MM.1S (cell line): ENCODE data around the gene RAMACL.

Experiments
- EZH2phosphoT487 ChIP-seq: fragments of 300-600 bp; sonication (generic); IDR thresholded peaks from 2 replicates; pipeline ENCODE4 v1.6.1; 2018; ENCODE audit warnings: antibody characterized with exemption, low read length
- TF ChIP-seq, protein P1 (sequence below): fragments of 300-600 bp; sonication (generic); IDR thresholded peaks from 2 replicates; pipeline ENCODE4 v1.5.1; 2016; ENCODE audit warnings: antibody characterized with exemption, low read length, mixed read lengths

DNA sequence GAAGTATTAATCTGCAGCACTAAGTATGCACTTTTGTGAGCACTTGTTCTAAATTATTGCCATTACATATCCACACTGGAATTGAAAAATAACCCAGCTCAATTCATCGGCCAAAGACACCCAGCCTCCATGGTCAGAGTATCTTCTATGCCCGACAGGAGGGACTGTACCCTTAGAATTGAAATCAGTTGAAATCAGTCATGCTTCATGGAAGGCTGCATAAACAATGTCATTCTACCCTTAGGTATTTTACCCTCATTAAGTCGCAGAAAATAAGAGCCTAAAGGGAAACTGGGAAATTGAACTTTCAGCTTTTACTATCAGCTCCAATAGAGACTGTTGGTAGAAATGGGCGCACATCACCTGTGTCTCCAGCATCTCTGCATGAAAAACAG lies 2.9 kb upstream of the RAMACL start:
- TF ChIP-seq, protein P1, sequence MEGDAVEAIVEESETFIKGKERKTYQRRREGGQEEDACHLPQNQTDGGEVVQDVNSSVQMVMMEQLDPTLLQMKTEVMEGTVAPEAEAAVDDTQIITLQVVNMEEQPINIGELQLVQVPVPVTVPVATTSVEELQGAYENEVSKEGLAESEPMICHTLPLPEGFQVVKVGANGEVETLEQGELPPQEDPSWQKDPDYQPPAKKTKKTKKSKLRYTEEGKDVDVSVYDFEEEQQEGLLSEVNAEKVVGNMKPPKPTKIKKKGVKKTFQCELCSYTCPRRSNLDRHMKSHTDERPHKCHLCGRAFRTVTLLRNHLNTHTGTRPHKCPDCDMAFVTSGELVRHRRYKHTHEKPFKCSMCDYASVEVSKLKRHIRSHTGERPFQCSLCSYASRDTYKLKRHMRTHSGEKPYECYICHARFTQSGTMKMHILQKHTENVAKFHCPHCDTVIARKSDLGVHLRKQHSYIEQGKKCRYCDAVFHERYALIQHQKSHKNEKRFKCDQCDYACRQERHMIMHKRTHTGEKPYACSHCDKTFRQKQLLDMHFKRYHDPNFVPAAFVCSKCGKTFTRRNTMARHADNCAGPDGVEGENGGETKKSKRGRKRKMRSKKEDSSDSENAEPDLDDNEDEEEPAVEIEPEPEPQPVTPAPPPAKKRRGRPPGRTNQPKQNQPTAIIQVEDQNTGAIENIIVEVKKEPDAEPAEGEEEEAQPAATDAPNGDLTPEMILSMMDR, result no peak
- no peak for TF ChIP-seq EZH2phosphoT487
